ENCODE measurements around the gene VSTM2B.
"Not testable (repeated sequence)": the region's sequence is repeated elsewhere in the genome, so short reads cannot be mapped to it uniquely, and the experiment has no call there.

The VSTM2B gene

DNA sequence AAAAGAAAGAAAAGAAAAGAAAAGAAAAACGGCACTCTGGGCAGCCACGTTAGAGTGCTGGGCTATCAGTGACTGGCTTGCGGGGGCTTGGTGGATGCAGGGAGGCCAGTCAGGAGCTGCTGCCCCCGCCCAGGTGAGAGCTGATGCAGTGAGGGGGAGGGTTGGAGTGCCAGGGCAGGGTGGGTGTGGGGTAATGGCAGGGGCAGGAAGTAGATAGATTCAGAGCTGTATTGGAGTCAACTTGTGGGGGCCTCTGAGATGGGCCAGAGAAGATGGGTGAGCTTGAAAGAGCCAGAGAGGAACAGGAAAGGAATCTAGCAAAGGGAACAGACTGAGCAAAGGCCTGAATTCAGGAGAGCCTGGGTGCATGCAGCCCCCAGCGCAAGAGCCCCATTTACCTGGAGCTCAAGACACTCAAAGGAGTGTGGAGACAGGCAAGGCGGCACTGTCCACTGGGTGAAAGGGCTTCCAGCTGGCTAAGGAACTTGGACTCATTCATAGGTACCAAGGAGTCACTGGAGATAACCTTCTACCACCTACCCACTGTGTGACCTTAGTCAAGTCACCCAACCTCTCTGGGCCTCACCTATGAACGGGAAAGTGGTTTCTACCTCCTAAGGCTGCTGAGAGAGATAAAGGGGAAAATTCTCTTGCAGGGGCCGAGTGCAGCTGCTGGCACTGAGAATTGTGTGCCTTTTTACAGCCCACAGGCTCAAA is 20.2 kb downstream of the VSTM2B start:
- no peak for DNase-seq (ENCODE audit: low read depth)

DNA sequence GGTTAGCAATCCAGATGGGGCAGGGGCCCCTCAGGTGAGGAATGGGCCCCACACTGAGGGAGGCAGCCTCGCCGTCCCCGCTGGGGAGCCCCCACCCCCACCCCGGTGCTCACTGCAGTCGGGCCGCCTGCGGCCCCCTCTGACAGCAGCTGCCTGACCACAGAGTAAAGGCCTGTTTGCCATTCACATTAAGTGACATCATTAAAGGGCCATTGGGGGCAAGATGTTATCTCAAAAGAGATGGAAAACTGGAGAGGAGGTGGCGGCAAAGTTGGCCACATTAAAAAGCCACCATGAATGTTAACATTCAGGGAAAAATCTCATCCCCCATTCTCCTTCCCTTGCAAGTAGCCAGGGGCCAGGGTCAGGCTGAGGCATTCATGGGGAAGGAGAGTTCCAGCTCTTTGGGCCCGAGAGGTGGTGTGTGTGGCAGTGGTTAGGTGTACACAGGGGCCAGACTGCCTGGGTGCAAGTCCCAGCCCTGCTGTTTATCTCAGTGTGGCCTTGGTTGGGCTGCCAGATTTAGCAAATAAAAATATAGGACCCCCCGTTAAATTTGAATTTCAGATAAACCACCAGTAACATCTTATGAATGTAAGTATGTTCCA is 20.9 kb downstream of the VSTM2B start:
- no peak for DNase-seq (ENCODE audit: low read depth)

DNA sequence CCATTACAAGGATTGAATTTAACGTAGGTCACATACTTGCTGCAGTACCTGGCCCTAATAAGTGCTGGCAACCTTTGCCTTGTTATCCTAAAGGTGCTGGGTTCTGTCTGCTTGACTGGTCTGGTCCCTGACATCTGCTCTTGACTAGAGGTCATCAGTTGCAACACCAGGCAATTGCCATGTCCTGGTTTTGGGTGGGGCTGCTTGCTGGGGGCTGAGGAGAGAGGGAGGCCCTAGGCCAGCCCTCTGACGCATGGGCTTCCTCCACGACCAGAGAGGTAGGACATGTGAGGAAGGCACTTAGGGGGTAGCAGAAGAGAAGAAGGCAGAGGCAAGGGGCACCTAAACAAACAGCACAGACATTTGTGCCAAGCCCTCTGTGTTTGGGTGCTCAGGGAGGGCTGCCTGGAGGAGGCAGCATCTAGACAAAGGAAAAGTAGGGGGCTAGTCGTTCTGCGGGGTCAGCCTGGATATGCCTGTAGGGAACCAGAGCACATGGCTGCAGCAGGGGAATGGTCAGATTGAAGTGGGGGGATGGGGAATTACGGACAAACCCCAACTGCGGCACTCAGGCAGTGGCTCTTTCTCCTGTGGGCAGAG is 21.7 kb downstream of the VSTM2B start:
- DNase-seq (ENCODE audit: low read depth), result no peak

DNA sequence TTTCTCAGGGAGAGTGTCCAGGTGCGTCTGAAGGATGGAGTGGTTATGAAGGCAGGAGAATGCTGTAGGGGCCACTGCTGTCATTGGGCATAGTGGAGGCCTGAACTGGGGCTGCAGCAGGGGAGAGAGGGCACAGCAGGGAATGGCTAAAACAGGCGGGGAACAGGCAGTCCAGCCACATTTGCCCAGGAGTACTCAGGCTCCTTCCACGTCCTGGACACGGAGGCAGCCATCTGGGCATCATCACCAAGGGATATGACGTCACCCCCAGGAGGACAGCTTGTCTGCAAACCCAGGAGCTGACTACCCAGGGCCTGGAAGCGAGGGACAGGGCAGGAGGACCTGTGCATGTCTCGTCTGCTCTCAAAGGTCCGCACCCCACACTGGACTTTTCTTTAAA is 22.2 kb downstream of the VSTM2B start:
- no peak for DNase-seq (ENCODE audit: low read depth)

DNA sequence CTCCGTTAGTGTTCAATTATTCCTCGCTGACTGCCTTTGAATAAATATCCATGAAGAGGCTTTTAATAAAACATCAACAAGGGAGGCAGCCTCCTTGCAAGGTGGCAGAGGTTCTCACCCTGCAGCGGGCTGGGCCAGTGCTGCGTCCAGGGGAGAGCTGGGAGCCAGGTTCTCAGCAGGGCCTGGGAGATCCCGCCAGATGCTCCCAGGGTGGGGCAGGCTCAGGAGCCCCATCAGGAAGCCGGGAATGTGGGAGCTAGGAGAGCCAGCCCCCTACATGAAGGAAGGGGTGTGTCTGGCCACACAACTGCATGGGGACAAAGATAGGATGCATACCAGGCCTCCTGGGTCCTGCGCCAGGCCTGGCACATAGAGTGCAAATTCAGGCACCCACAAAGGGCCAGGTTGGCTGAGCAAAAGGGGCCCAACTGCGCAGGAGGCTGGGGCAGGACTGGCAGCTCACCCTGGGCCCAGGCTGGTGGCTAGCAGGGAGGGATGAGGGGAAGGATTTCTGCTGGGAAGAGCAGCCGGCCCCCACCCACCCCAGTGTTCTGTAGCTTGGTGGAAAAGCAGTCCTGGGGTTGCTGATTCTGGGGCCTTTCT is 22.8 kb downstream of the VSTM2B start:
- DNase-seq (ENCODE audit: low read depth), result no peak

DNA sequence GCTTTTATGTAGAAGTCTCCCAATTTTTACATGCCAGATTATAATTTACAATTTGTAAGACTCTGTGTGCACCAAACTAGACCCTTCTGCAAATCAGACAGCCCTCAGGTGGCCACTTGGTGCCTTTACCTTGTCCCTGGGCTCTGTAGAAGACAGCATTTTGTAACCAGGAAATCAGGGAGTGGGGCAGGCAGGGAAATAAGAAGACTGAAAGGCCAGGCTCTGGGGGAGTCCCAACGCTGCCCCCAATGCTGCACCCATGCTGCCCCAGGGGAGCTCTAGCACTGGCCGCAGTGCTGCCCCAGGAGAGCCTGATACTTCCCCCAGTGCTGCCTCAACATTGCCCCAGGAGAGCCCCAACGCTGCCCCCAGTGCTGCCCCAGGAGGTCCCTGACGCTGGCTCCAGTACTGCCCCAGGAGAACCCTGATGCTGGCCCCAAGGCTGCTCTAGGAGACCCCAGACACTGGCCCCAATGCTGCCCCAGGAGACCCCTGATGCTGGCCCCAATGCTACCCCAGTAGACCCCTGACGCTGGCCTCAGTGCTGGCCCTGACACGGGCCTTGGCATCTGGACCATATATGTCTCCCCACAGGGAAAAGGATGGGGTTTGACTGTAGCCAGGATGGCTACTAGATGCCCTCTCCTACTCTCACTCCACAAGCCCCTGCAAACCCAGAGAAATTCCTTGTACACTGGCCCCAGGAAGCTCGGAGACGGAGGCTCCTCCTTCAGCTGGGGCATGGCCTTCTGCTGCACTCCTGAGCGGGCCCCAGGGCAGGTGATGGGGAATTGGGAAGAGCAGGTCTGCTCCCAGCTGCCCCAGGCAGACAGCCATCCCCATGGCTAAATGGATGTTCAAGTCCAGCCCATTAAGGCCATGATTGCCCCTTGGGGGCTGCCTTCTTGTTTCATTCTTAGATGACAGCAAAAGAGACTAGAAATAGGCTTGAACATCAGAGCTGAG is 23.6 kb downstream of the VSTM2B start:
- no peak for DNase-seq (ENCODE audit: low read depth)

DNA sequence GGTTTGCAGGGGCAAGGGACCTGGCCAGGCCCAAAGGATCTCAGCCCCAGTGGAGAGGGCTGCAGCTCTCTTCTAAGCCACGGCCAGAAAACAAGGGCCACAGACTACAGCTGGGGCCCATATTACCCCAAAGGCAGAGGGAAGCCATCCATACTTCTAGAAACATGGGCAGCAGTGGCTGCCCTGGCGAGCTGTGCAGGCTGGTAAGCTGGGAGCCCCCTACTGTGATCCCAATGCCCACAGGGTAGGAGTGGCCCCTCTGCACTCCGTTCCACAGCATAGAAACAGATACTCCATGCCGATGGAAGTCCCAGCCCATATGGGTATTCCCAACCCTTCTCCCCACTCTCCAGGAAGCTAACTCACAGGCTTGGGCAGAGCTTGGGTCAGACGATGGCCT is 25.1 kb downstream of the VSTM2B start:
- DNase-seq (ENCODE audit: low read depth), result no peak

DNA sequence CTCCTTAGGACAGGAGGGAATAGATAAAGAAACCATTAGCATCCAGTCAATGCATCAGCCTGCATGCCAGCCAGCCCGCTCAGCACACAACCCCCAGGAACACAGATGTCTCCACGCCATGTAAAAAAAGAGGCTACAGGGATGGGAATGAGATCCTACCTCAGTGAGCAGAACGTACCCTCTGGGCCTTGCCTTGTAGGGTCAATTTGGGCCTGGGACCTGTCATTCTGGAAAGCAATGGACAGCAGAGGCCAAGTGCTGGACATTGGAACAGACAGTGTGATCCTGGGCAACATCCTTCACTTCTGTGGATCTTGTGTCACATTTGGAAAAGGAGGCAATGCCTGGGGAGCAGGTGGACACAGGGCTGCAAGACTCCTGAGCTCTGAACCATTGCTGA is 26.0 kb downstream of the VSTM2B start:
- DNase-seq (ENCODE audit: low read depth), result no peak

DNA sequence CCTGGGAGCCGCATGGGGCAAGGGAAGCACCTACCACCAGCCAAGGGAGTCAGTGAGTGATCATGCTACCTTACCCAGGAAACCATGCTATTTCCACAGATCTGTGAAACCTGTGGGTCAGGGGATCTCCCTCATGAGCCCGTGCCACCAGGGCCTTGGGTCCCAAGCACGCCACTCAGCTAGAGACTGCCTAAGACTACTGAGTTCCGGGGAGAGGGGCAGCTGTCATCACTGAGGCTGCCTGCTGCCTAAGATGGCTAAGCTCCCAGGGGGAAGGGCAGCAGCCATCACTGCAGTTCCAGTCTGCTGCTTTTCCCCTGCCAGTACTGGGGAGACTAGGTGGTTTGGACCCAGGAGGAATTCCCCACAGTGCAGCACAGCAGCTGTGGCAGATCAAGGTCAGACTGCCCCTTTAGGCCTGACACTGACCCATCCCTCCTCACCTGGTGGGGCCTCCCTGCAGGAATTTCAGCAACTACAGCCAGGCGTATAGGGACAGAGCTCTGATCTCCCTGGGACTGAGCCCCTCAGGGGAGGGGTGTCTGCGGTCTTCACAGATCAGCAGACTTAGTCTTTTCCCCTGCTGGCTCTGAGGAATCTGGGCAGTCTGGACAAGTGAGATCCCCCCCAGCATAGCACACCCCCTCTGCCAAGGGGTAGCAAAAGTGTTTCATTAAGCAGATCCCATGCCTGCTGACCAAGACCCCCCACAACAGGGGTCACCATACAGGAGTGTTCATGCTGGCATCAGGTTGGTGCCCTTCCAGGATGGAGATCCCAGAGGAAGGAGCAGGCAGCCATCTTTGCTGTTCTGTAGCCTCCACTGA is 26.9 kb downstream of the VSTM2B start:
- DNase-seq (ENCODE audit: low read depth), result no peak

DNA sequence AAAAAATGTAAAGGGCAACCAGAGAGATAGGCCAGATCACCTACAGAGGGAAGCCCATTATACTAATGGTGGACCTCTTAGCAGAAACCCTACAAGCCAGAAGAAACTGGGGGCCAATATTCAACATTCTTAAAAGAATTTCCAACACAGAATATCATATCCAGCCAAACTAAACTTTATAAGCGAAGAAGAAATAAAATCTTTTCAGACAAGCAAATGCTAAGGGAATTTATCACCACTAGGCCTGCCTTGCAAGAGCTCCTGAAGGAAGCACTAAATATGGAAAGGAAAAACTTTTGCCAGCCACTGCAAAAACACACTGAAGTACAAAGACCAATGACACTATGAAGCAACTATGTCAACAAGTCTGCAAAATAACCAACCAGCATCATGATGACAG is 28.4 kb downstream of the VSTM2B start:
- no peak for DNase-seq (ENCODE audit: low read depth)

DNA sequence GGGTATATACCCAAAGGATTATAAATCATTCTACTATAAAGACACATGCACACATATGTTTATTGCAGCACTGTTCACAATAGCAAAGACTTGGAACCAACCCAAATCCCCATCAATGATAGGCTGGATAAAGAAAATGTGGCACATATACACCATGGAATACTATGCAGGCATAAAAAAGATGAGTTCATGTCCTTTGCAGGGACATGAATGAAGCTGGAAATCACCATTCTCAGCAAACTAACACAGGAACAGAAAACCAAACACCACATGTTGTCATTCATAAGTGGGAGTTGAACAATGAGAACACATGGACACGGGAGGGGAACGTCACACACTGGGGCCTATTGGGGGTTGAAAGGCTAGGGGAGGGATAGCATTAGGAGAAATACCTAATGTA is 33.3 kb downstream of the VSTM2B start:
- DNase-seq (ENCODE audit: low read depth), result not testable (repeated sequence)

DNA sequence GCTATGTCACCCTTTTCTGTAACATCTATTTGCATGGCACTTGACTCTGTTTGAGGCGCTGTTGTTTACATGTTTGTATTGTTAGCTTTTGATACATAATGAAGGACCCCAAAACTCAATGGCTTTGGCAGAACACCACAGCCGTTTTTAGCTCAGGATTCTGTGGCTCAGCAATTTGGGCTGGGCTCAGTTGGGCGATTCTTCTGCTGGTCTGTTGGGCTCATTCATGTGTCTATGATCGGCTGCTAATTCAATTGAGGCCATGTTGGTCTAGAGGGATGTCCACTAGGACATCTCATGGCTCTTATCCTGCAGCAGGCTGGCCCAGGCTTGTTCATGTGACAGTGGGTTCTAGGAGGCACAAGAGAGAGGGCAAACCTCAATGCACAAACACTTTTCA is 33.9 kb downstream of the VSTM2B start:
- no peak for DNase-seq (ENCODE audit: low read depth)

DNA sequence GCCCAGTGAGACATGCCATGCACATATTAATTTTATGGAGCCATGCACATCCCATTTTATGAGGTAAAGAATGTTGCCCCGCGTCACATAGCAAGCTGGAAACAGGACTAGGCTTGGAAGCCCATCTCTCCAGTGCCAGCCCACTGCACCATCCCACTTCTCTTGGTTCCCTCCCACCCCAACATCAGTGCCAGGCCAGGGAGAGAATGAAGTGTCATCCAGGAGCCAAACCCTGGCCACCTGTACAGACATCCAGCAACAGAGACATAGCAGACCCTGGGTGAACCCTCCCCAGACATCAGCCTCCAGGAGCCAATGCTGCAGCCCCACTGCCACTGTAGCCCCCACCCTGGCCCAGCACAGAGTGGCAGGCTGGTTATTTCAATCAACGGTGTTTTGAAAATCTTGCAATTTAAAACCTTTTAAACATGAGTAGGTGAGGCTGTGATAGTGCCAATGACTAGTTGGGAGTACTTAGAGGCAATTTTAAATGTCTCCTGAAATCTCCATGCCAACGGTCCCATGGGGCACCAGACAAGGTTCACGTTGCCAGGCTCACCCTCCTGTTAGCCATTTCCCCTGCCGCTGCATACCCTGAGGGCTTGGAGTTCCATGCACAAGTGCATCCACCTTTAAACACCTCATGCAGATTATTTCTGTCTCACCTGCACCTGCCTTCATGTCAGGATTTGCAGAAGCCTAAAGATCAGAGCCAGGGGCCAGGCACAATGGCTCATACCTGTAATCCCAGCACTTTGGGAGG is 34.7 kb downstream of the VSTM2B start:
- DNase-seq (ENCODE audit: low read depth), result no peak

DNA sequence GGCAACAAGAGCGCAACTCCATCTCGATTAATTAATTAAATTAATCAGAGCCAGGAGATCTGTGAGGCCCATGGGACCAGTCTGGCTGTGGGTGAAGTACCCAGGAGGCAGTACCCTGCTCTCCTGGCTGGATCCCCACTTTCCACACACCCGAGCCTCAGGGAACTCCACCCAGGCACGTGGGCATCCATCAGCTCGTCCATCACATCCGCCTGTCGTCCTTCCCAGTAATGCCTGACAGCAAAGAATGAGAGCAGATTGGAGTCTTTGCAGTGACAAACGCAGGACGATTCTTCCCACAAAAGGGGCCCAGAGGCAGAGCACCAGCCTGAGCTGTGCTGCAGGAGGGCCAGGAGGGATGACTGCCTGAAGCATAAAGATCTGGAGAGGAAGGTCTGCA is 35.8 kb downstream of the VSTM2B start:
- no peak for DNase-seq (ENCODE audit: low read depth)

DNA sequence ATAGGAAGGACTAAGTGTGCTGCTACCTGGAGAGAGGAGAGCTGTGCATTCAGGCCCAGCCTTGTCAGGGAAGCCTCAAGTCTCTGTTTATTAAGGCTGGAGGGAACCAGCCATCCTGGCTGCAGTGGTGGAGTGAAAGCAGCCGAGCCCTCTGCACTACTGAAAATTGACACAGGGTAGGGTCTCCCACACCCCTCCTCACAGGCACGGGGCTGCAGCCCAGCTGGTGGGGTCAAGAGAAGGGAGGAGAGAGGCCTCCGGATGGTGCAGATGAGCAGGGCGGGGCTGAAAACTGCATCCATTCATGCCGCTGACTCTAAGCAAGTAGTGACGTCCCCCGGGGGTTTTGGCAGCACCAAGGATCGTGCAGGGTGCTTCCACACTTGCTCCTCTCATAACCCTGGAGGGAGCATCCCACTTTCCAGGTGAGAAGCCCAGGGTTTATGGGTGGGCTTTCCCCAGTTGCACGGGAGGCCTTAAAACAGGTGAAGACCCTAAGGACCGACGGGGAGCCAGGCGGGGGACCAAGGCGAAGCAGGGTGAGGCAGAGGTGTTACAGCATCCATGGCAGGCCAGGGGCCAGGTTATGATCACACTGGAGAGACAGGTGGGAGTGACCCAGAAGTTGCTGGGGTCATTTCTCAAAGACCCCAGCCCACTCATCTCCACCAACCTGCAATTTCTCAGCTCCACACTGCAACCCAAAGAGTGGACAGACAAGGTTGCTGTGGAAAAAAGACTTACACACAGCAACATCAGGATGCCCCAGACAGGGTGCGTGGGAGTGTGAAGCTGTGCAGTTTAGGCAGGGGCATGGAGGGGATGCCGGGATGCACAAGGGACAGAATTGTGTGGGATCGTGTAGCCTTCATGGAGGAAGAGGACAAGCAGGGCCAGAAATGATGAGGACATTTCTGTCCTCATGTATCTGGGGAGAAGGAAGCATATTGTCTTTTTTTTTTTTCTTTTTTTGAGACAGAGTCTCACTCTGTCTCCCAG is 36.8 kb downstream of the VSTM2B start:
- no peak for DNase-seq (ENCODE audit: low read depth)

DNA sequence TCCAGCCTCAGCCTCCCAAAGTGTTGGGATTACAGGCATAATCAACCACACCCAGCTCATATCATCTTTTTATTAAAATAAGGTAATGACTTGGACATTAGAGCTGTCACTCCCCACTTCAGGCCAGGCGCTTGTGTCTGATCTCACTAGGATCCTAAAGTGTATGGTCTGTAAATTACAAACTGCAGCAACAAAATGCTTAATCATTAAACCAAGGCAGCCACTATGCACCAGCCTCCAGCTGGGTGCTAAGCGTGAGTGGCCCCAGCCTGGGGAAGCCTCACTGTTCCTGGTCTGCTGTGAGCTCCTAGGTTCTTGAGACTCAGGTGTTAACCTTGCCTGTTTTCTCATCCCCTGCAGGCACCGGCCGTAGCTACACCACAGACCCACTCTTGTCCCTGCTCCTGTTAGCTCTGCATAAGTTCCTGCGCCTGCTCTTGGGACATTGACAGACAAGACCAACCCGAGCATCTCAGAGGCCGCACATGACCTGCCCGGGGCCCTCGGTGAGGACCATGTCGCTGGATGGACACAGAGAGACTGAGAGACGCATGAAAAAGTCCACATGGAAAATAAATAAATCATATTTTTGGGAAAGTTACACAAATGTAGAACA is 37.8 kb downstream of the VSTM2B start:
- DNase-seq (ENCODE audit: low read depth), result no peak

DNA sequence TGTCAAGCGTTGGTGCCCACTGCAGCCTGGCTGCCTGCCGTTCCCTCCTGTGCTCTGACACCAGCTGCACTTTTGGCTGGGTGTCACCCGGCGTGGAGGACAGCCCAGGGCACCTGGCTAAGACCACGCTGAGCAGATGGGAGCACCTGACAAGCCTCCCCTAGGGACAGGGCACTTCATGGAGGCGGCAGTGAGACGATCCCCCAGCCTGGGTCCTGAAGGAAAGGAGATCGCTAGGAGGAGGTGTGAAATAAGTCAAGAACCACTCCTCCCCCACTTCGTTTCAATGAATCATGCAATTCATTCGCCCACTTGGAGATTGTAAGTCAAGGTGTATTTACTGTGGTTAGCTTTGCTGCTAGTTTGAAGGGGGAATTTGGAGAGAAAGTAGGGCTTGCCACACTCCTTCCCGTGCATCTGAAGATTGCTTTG is 38.8 kb downstream of the VSTM2B start:
- no peak for DNase-seq (ENCODE audit: low read depth)

DNA sequence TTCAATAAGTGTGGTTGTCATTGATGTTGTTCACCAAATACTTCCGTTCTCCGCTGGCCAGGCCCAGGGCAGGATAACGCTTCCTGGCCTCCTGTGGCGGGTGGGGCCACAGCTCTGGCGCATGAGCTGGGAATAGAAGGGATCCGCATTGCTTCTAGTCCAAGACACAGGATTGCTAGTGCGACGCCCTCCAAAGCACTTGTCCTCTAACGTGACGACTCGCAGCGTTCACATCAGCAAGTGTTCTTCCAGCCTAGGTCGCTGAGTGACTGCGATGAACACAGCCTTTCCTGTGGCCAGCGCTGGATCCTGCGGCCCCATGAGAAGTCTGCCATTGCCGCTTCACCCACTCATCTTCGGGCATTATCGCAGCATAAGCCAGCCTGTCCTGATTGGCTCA is 39.4 kb downstream of the VSTM2B start:
- DNase-seq (ENCODE audit: low read depth), result no peak

All from amniotic epithelial cell (primary cell).